ENCODE measurements around the gene RASSF9.

The RASSF9 gene

GRCh38 chr12:85765453-85765869 lies 70.7 kb downstream of the RASSF9 start:
- H3K9ac ChIP-seq (ENCODE audit: low read length in 5 of 5) = no peak overlapping the region
- no peaks in the 10 kb centered on the region for H3K4me1 ChIP-seq (ENCODE audit: control insufficient read depth in 5 of 5, insufficient read depth in 5 of 5, low read length in 5 of 5)
- H3K4me3 ChIP-seq (ENCODE audit: low read depth in 1 of 5, low read length in 5 of 5) = no peak overlapping the region
- no peak overlapping the region for H3K27ac ChIP-seq (ENCODE audit: low read depth, low read length)
- no peaks in the 10 kb centered on the region for H3K36me3 ChIP-seq (ENCODE audit: control insufficient read depth in 5 of 5, insufficient read depth in 5 of 5, low read length in 5 of 5)
- no peaks in the 10 kb centered on the region for H3K9me3 ChIP-seq (ENCODE audit: control insufficient read depth in 5 of 5, low read length in 5 of 5)
- no peaks in the 10 kb centered on the region for H3K27me3 ChIP-seq (ENCODE audit: control insufficient read depth in 5 of 5, insufficient read depth in 4 of 5, low read length in 5 of 5)

- Histone ChIP-seq H3K9ac (ENCODE audit: low read length in 5 of 5) (no peak overlapping the region), H3K4me3 (ENCODE audit: low read depth in 1 of 5, low read length in 5 of 5) (no peak overlapping the region), H3K27ac (ENCODE audit: low read depth, low read length) (no peak overlapping the region), H3K36me3 (ENCODE audit: control insufficient read depth in 5 of 5, insufficient read depth in 5 of 5, low read length in 5 of 5) (no peaks in the 10 kb centered on the region), H3K4me1 (ENCODE audit: control insufficient read depth in 5 of 5, insufficient read depth in 5 of 5, low read length in 5 of 5) (no peaks in the 10 kb centered on the region), H3K9me3 (ENCODE audit: control insufficient read depth in 5 of 5, low read length in 5 of 5) (peaks cover 0 to 9% (median 7%) of the 10 kb centered on the region in 5 donors), H3K27me3 (ENCODE audit: control insufficient read depth in 5 of 5, insufficient read depth in 4 of 5, low read length in 5 of 5) (no peaks in the 10 kb centered on the region)
Observed at GRCh38 chr12:85759623-85760022, 76.6 kb downstream of the RASSF9 start.

GRCh38 chr12:85759091-85759490 lies 77.1 kb downstream of the RASSF9 start:
- H3K27me3 ChIP-seq (ENCODE audit: control insufficient read depth in 5 of 5, insufficient read depth in 4 of 5, low read length in 5 of 5) = no peaks in the 10 kb centered on the region
- no peak overlapping the region for H3K27ac ChIP-seq (ENCODE audit: low read depth, low read length)
- no peak overlapping the region for H3K9ac ChIP-seq (ENCODE audit: low read length in 5 of 5)
- no peaks in the 10 kb centered on the region for H3K4me1 ChIP-seq (ENCODE audit: control insufficient read depth in 5 of 5, insufficient read depth in 5 of 5, low read length in 5 of 5)
- H3K9me3 ChIP-seq (ENCODE audit: control insufficient read depth in 5 of 5, low read length in 5 of 5) = peaks cover 0 to 10% (median 7%) of the 10 kb centered on the region in 5 donors
- no peaks in the 10 kb centered on the region for H3K36me3 ChIP-seq (ENCODE audit: control insufficient read depth in 5 of 5, insufficient read depth in 5 of 5, low read length in 5 of 5)
- H3K4me3 ChIP-seq (ENCODE audit: low read depth in 1 of 5, low read length in 5 of 5) = no peak overlapping the region

GRCh38 chr12:85755760-85756159 lies 80.4 kb downstream of the RASSF9 start:
- H3K4me1 ChIP-seq (ENCODE audit: control insufficient read depth in 5 of 5, insufficient read depth in 5 of 5, low read length in 5 of 5) = no peaks in the 10 kb centered on the region
- H3K4me3 ChIP-seq (ENCODE audit: low read depth in 1 of 5, low read length in 5 of 5) = no peak overlapping the region
- no peaks in the 10 kb centered on the region for H3K27me3 ChIP-seq (ENCODE audit: control insufficient read depth in 5 of 5, insufficient read depth in 4 of 5, low read length in 5 of 5)
- H3K27ac ChIP-seq (ENCODE audit: low read depth, low read length) = no peak overlapping the region
- no peaks in the 10 kb centered on the region for H3K36me3 ChIP-seq (ENCODE audit: control insufficient read depth in 5 of 5, insufficient read depth in 5 of 5, low read length in 5 of 5)
- peaks cover 0 to 10% (median 7%) of the 10 kb centered on the region in 5 donors for H3K9me3 ChIP-seq (ENCODE audit: control insufficient read depth in 5 of 5, low read length in 5 of 5)
- no peak overlapping the region for H3K9ac ChIP-seq (ENCODE audit: low read length in 5 of 5)

All from subcutaneous abdominal adipose tissue (tissue), 5 donors.